GM18858 (cell line): ENCODE measurements around the gene RADIL.

Experiments
- ATAC-seq: cut with Tn5 transposase; IDR thresholded peaks from one replicate; pipeline ENCODE4 v1.9.1; 2021; ENCODE audit not compliant: unreplicated experiment

RADIL gene

GRCh38 chr7:4884164-4884563 lies 648 bp upstream of the RADIL start:
- no peak for ATAC-seq

GRCh38 chr7:4883033-4883371 lies 514 bp downstream of the RADIL start:
- ATAC-seq: no peak

- ATAC-seq: no peak
These were observed 1.1 kb downstream of the RADIL start for GRCh38 chr7:4882169-4883032.

- ATAC-seq: no peak
These were observed 3.3 kb downstream of the RADIL start for GRCh38 chr7:4880218-4880617.

- ATAC-seq: no peak
These were observed 4.0 kb downstream of the RADIL start for GRCh38 chr7:4879396-4880081.

- ATAC-seq: no peak
These were observed 4.9 kb downstream of the RADIL start for GRCh38 chr7:4878336-4879335.

- no peak for ATAC-seq
These were observed 6.9 kb downstream of the RADIL start for GRCh38 chr7:4876586-4876985.

GRCh38 chr7:4875391-4875790 lies 8.1 kb downstream of the RADIL start:
- ATAC-seq: no peak

GRCh38 chr7:4873071-4873944 lies 10.2 kb downstream of the RADIL start:
- ATAC-seq: no peak

GRCh38 chr7:4871930-4872675 lies 11.4 kb downstream of the RADIL start:
- no peak for ATAC-seq

GRCh38 chr7:4871056-4871680 lies 12.3 kb downstream of the RADIL start:
- ATAC-seq: no peak

GRCh38 chr7:4868493-4868892 lies 15.0 kb downstream of the RADIL start:
- no peak for ATAC-seq

GRCh38 chr7:4866528-4867496 lies 16.7 kb downstream of the RADIL start:
- ATAC-seq: no peak

GRCh38 chr7:4862156-4862555 lies 21.4 kb downstream of the RADIL start:
- no peak for ATAC-seq

- no peak for ATAC-seq
These were observed 21.8 kb downstream of the RADIL start, which contains the start of gene PAPOLB for GRCh38 chr7:4861673-4862072. TSS of gene PAPOLB (minus strand) at chr7:4862030. CDS start at chr7:4861810, 220 bp downstream.

- no peak for ATAC-seq
These were observed 22.3 kb downstream of the RADIL start for GRCh38 chr7:4861227-4861626.

- no peak for ATAC-seq
These were observed 26.3 kb downstream of the RADIL start for GRCh38 chr7:4857189-4857588.
